GM23248 (cell line): Measurements from ENCODE around the gene C1QTNF6. TPM values are rescaled to one million over a fixed set of nuclear protein-coding genes. Genes with fewer than 3 reads are reported as not detected.

Experiments used
- DNase-seq: peaks from one replicate; pipeline ENCODE4 v3.0.0-alpha.2; 2015
- H2AFZ ChIP-seq: fragments of 200-600 bp; sonication (generic); 2 replicates; pipeline ENCODE4 v1.6.1; 2016; ENCODE audit warnings: antibody characterized with exemption
- H3F3A ChIP-seq: fragments of 200-600 bp; sonication (generic); 2 replicates; pipeline ENCODE4 v1.6.1; 2016; ENCODE audit warnings: mild to moderate bottlenecking, antibody characterized with exemption, mixed run types; ENCODE audit not compliant: insufficient read depth
- H3K27ac ChIP-seq: fragments of 200-600 bp; sonication (generic); 2 replicates; pipeline ENCODE4 v1.5.1; 2016; ENCODE audit warnings: mild to moderate bottlenecking
- H3K27me3 ChIP-seq: fragments of 200-600 bp; sonication (generic); replicated peaks from 2 replicates; pipeline ENCODE4 v1.6.1; 2016; ENCODE audit warnings: mild to moderate bottlenecking; ENCODE audit not compliant: insufficient read depth
- H3K36me3 ChIP-seq: fragments of 200-600 bp; sonication (generic); 2 replicates; pipeline ENCODE4 v1.6.1; 2016; ENCODE audit warnings: low read depth, mild to moderate bottlenecking
- H3K4me1 ChIP-seq: fragments of 200-600 bp; sonication (generic); 2 replicates; pipeline ENCODE4 v1.6.1; 2016; ENCODE audit warnings: mild to moderate bottlenecking; ENCODE audit not compliant: insufficient read depth
- H3K4me2 ChIP-seq: fragments of 200-600 bp; sonication (generic); one replicate; pipeline ENCODE4 v1.6.1; 2016; ENCODE audit warnings: mild to moderate bottlenecking; ENCODE audit not compliant: unreplicated experiment
- H3K4me3 ChIP-seq: fragments of 200-600 bp; sonication (generic); 2 replicates; pipeline ENCODE4 v1.5.1; 2016; ENCODE audit warnings: mild to moderate bottlenecking
- H3K79me2 ChIP-seq: fragments of 200-600 bp; sonication (generic); 2 replicates; pipeline ENCODE4 v1.6.1; 2016; ENCODE audit warnings: mild to moderate bottlenecking; ENCODE audit not compliant: insufficient read depth
- H3K9ac ChIP-seq: fragments of 200-600 bp; sonication (generic); 2 replicates; pipeline ENCODE4 v1.6.1; 2016; ENCODE audit warnings: mild to moderate bottlenecking
- H3K9me2 ChIP-seq: fragments of 200-600 bp; sonication (generic); 2 replicates; pipeline ENCODE4 v1.6.1; 2016; ENCODE audit warnings: mixed run types, mild to moderate bottlenecking, moderate library complexity; ENCODE audit not compliant: insufficient read depth
- H3K9me3 ChIP-seq: fragments of 200-600 bp; sonication (generic); one replicate; pipeline ENCODE4 v1.6.1; 2017; ENCODE audit warnings: low read depth
- H4K20me1 ChIP-seq: fragments of 200-600 bp; sonication (generic); 2 replicates; pipeline ENCODE4 v1.6.0; 2016; ENCODE audit not compliant: insufficient read depth
- EZH2 ChIP-seq: fragments of 200-600 bp; sonication (generic); IDR thresholded peaks from 2 replicates; pipeline ENCODE4 v1.6.1; 2018; ENCODE audit warnings: antibody characterized with exemption, mild to moderate bottlenecking; ENCODE audit not compliant: insufficient read depth, poor library complexity, severe bottlenecking
- EZH2phosphoT487 ChIP-seq: fragments of 200-600 bp; sonication (generic); IDR thresholded peaks from 2 replicates; pipeline ENCODE4 v1.6.1; 2018; ENCODE audit warnings: antibody characterized with exemption, moderate library complexity, mild to moderate bottlenecking, low read depth; ENCODE audit not compliant: insufficient read depth
- WGBS, 2 experiments: methylation state at CpG; one replicate each; pipeline ENCODE4 v1.1.6; 2015 to 2017; ENCODE audit warnings: low lambda C conversion rate in 2 of 2, low coverage in 1 of 2; ENCODE audit errors: missing lambda C conversion rate in 2 of 2; 5-methylcytosine and 5-hydroxymethylcytosine counted together
- in situ Hi-C: fragments of 300-500 bp; cut with MboI; formaldehyde crosslinking; loops from 2 replicates; pipeline ENCODE4 v1.15.0; 2020
- polyA plus RNA-seq: library from polyadenylated mRNA; unstranded; fragments of >200 nt; fragmentation: Nextera tagmentation; extraction: Ambion mirVana; gene quantifications from 2 replicates; pipeline ENCODE4 v1.2.1, GENCODE V29; 2016
- total RNA-seq: library from RNA; depleted of rRNA; stranded (reverse); fragments of >200 nt; shearing (Covaris generic); gene quantifications from 2 replicates; pipeline ENCODE4 v1.2.3, GENCODE V29; 2014

C1QTNF6 gene
- total and polyA plus RNA-seq, 2 experiments from 2014 or later: 4.0 to 8.9 TPM

GRCh38 chr22:37165940-37166674 is 21.9 kb downstream of the C1QTNF6 start:
- no peak overlapping the region for H3K27ac ChIP-seq
- H4K20me1 ChIP-seq: no peaks in the 10 kb centered on the region
- H3K79me2 ChIP-seq: no peaks in the 10 kb centered on the region
- H3K9me2 ChIP-seq: no peaks in the 10 kb centered on the region
- 44 to 46% methylated on average over 22 to 25 of the region's 25 CpGs for WGBS, 2 experiments
- TF ChIP-seq EZH2phosphoT487 (no peak), EZH2 (no peak)
- no peak for DNase-seq
- H2AFZ ChIP-seq: no peak overlapping the region
- no peaks in the 10 kb centered on the region for H3K4me1 ChIP-seq
- no peaks in the 10 kb centered on the region for H3K36me3 ChIP-seq
- H3K9ac ChIP-seq: no peak overlapping the region
- in situ Hi-C loops: no loop called here
- no peaks in the 10 kb centered on the region for H3K9me3 ChIP-seq
- H3K4me3 ChIP-seq: no peak overlapping the region
- no peaks in the 10 kb centered on the region for H3K27me3 ChIP-seq
- no peak overlapping the region for H3K4me2 ChIP-seq
- no peaks in the 10 kb centered on the region for H3F3A ChIP-seq

GRCh38 chr22:37165066-37165465 is 23.0 kb downstream of the C1QTNF6 start:
- Histone ChIP-seq H3K79me2 (no peaks in the 10 kb centered on the region), H3K9ac (no peak overlapping the region), H3K4me2 (no peak overlapping the region), H3K9me2 (no peaks in the 10 kb centered on the region), H3K9me3 (no peaks in the 10 kb centered on the region), H3K4me3 (no peak overlapping the region), H3K27me3 (0 out of 2 replicates have a peak, but pooled peaks cover 4% of the 10 kb centered on the region), H3K36me3 (no peaks in the 10 kb centered on the region), H2AFZ (no peak overlapping the region), H4K20me1 (no peaks in the 10 kb centered on the region), H3K27ac (no peak overlapping the region), H3K4me1 (no peaks in the 10 kb centered on the region), H3F3A (no peaks in the 10 kb centered on the region)
- in situ Hi-C loops: no loop called here
- WGBS, 2 experiments: 65 to 67% methylated on average over 9 of the region's 9 CpGs
- DNase-seq: no peak
- TF ChIP-seq EZH2 (no peak), EZH2phosphoT487 (no peak)

- in situ Hi-C loops: no loop called here
- no peak overlapping the region for H2AFZ ChIP-seq
- TF ChIP-seq EZH2phosphoT487 (no peak), EZH2 (no peak)
- H3K9ac ChIP-seq: no peak overlapping the region
- H3K4me1 ChIP-seq: no peaks in the 10 kb centered on the region
- H3K4me3 ChIP-seq: no peak overlapping the region
- no peaks in the 10 kb centered on the region for H3K79me2 ChIP-seq
- no peaks in the 10 kb centered on the region for H3K36me3 ChIP-seq
- no peak overlapping the region for H3K4me2 ChIP-seq
- H3K27ac ChIP-seq: no peak overlapping the region
- DNase-seq: no peak
- H3K9me2 ChIP-seq: no peaks in the 10 kb centered on the region
- H3K9me3 ChIP-seq: no peaks in the 10 kb centered on the region
- peaks cover 8% of the 10 kb centered on the region; the same call in 1 of the 2 replicates for H3K27me3 ChIP-seq
- H3F3A ChIP-seq: no peaks in the 10 kb centered on the region
- H4K20me1 ChIP-seq: no peaks in the 10 kb centered on the region
- WGBS, 2 experiments: 36 to 62% methylated on average over 3 to 5 of the region's 5 CpGs
Measured at GRCh38 chr22:37164505-37164887, 23.6 kb downstream of the C1QTNF6 start.

- no peak overlapping the region for H3K9ac ChIP-seq
- no peak overlapping the region for H3K4me3 ChIP-seq
- H4K20me1 ChIP-seq: no peaks in the 10 kb centered on the region
- H3F3A ChIP-seq: no peaks in the 10 kb centered on the region
- no peaks in the 10 kb centered on the region for H3K4me1 ChIP-seq
- 66% methylated on average over 21 of the region's 22 CpGs for WGBS, 2 experiments
- TF ChIP-seq EZH2 (no peak), EZH2phosphoT487 (no peak)
- H3K79me2 ChIP-seq: no peaks in the 10 kb centered on the region
- in situ Hi-C loops: no loop called here
- H3K9me2 ChIP-seq: no peaks in the 10 kb centered on the region
- H3K27ac ChIP-seq: no peak overlapping the region
- no peak for DNase-seq
- H3K27me3 ChIP-seq: peaks cover 11% of the 10 kb centered on the region; the same call in 1 of the 2 replicates
- no peak overlapping the region for H3K4me2 ChIP-seq
- H3K36me3 ChIP-seq: no peaks in the 10 kb centered on the region
- H2AFZ ChIP-seq: no peak overlapping the region
- no peaks in the 10 kb centered on the region for H3K9me3 ChIP-seq
Measured at GRCh38 chr22:37163575-37164504, 24.2 kb downstream of the C1QTNF6 start.
